Colonic mucosa (tissue), 4 donors: ENCODE measurements around the gene FMN2. TPM values are rescaled to one million over a fixed set of nuclear protein-coding genes. Genes with fewer than 3 reads are reported as not detected.

ENCODE experiments used
- DNase-seq: peaks from one replicate; pipeline ENCODE4 v3.0.0-alpha.2; 2020
- H3K27ac ChIP-seq: fragments of 200-600 bp; one replicate; pipeline ENCODE4 v1.8.0; 2021
- H3K27me3 ChIP-seq: fragments of 200-600 bp; one replicate; pipeline ENCODE4 v1.8.0; 2021
- H3K36me3 ChIP-seq: fragments of 200-600 bp; one replicate; pipeline ENCODE4 v1.8.0; 2021
- H3K4me1 ChIP-seq: fragments of 200-600 bp; one replicate; pipeline ENCODE4 v1.8.0; 2021; ENCODE audit warnings: mild to moderate bottlenecking
- H3K4me3 ChIP-seq: fragments of 200-600 bp; one replicate; pipeline ENCODE4 v1.8.0; 2021
- H3K9ac ChIP-seq, 2 donors: one replicate each; pipeline ENCODE4 v1.7.0; 2013; ENCODE audit warnings: control low read depth in 2 of 2, low read depth in 2 of 2, low read length in 2 of 2
- H3K9me3 ChIP-seq: fragments of 200-600 bp; one replicate; pipeline ENCODE4 v1.8.0; 2021
- CTCF ChIP-seq: fragments of 200-600 bp; IDR thresholded peaks from one replicate; pipeline ENCODE4 v1.8.0; 2022; ENCODE audit warnings: antibody characterized with exemption, mild to moderate bottlenecking
- intact Hi-C: fragments of 100-400 bp; cut with DNase I; formaldehyde crosslinking; loops from one replicate; pipeline ENCODE4 v1.14.1; 2022
- total RNA-seq, 2 donors: library from RNA; stranded (reverse); fragmentation: NEBNext Ultra II Directional in 1 of 2; extraction: Animal tissue kit (Norgen Biotek cat#: 25700) in 1 of 2; gene quantifications; one replicate each; pipeline ENCODE4 v1.2.1, GENCODE V29; 2021
- donor health status: healthy.
- donor health status: DM: no; HTN: no; CAD: no.
- donor health status: DM: no; HTN: no; CAD: no.

FMN2 gene
- total RNA-seq, 2 donors from 2014 or later: 0.62 to 3.0 TPM

GRCh38 chr1:240500647-240501046, 409.0 kb downstream of the FMN2 start:
- Histone ChIP-seq H3K9me3 (no peaks in the 10 kb centered on the region), H3K4me3 (no peak overlapping the region), H3K36me3 (no peaks in the 10 kb centered on the region), H3K27ac (no peak overlapping the region), H3K27me3 (no peaks in the 10 kb centered on the region), H3K9ac (no peak overlapping the region), H3K4me1 (no peaks in the 10 kb centered on the region)
- no peak for TF ChIP-seq CTCF
- intact Hi-C loops: no loop called here
- DNase-seq: no peak

- Histone ChIP-seq H3K9me3 (no peaks in the 10 kb centered on the region), H3K36me3 (no peaks in the 10 kb centered on the region), H3K4me1 (no peaks in the 10 kb centered on the region), H3K9ac (no peak overlapping the region), H3K27me3 (no peaks in the 10 kb centered on the region), H3K27ac (no peak overlapping the region), H3K4me3 (no peak overlapping the region)
- DNase-seq: no peak
- intact Hi-C loops: no loop called here
- TF ChIP-seq CTCF: no peak
Measured at GRCh38 chr1:240501115-240501514, 409.4 kb downstream of the FMN2 start.

- intact Hi-C loops: no loop called here
Measured at GRCh38 chr1:240503036-240503435, 411.4 kb downstream of the FMN2 start.

GRCh38 chr1:240503558-240503957, 411.9 kb downstream of the FMN2 start:
- Histone ChIP-seq H3K27ac (no peak overlapping the region), H3K4me3 (no peak overlapping the region), H3K9ac (no peak overlapping the region), H3K27me3 (no peaks in the 10 kb centered on the region), H3K4me1 (no peaks in the 10 kb centered on the region), H3K9me3 (no peaks in the 10 kb centered on the region), H3K36me3 (no peaks in the 10 kb centered on the region)
- intact Hi-C loops: no loop called here
- no peak for DNase-seq
- no peak for TF ChIP-seq CTCF

More at GRCh38 chr1:240503036-240503435, 411.4 kb downstream of the FMN2 start:
- no peak for DNase-seq
- Histone ChIP-seq H3K9ac (no peak overlapping the region), H3K36me3 (no peaks in the 10 kb centered on the region), H3K9me3 (no peaks in the 10 kb centered on the region), H3K4me1 (no peaks in the 10 kb centered on the region), H3K4me3 (no peak overlapping the region), H3K27me3 (no peaks in the 10 kb centered on the region), H3K27ac (no peak overlapping the region)
- no peak for TF ChIP-seq CTCF

- H3K27me3 ChIP-seq: no peaks in the 10 kb centered on the region
- no peaks in the 10 kb centered on the region for H3K9me3 ChIP-seq
- no peak overlapping the region for H3K4me3 ChIP-seq
- no peak overlapping the region for H3K27ac ChIP-seq
- TF ChIP-seq CTCF: no peak
- H3K36me3 ChIP-seq: no peaks in the 10 kb centered on the region
- no peak for DNase-seq
- H3K9ac ChIP-seq: no peak overlapping the region
- H3K4me1 ChIP-seq: no peaks in the 10 kb centered on the region
- intact Hi-C loops: no loop called here
Measured at GRCh38 chr1:240506176-240506575, 414.5 kb downstream of the FMN2 start.

GRCh38 chr1:240508201-240508600, 416.5 kb downstream of the FMN2 start:
- Histone ChIP-seq H3K36me3 (no peaks in the 10 kb centered on the region), H3K4me3 (no peak overlapping the region), H3K27me3 (no peaks in the 10 kb centered on the region), H3K9ac (no peak overlapping the region), H3K27ac (no peak overlapping the region), H3K9me3 (no peaks in the 10 kb centered on the region), H3K4me1 (no peaks in the 10 kb centered on the region)
- intact Hi-C loops: no loop called here
- TF ChIP-seq CTCF: no peak
- no peak for DNase-seq
